Activated effector memory CD4-positive, alpha-beta T cell treated with Interleukin-2 at 50 U/mL for 16 hours (primary cell): ENCODE results near the gene OR51G1.
"Not testable (repeated sequence)": the region's sequence is repeated elsewhere in the genome, so short reads cannot be mapped to it uniquely, and the experiment has no call there.

Source experiments
- DNase-seq: peaks from one replicate; pipeline ENCODE4 v3.0.0-alpha.2; 2020

OR51G1 gene

GRCh38 chr11:4924239-4924638, at the start of gene OR51G1:
Gene OR51G1 (minus strand): TSS chr11:4924339. CDS start chr11:4924339, 0 bp downstream.
- DNase-seq: no peak

- no peak for DNase-seq
Observed at GRCh38 chr11:4962816-4963215, 38.7 kb upstream of the OR51G1 start.

GRCh38 chr11:4960877-4961276, 36.7 kb upstream of the OR51G1 start:
- DNase-seq: no peak

GRCh38 chr11:4957396-4957795, 33.3 kb upstream of the OR51G1 start:
- no peak for DNase-seq

- not testable (repeated sequence) for DNase-seq
Observed at GRCh38 chr11:4955613-4956012, 31.5 kb upstream of the OR51G1 start, which contains the start of gene OR51A2. Gene OR51A2 (minus strand): TSS chr11:4955713. CDS start chr11:4955713, 0 bp downstream.

GRCh38 chr11:4947505-4947904, 23.4 kb upstream of the OR51G1 start, which contains the start of gene OR51A4:
Gene OR51A4 (minus strand): TSS chr11:4947605. CDS start chr11:4947100, 505 bp downstream.
- no peak for DNase-seq

GRCh38 chr11:4936745-4937144, 12.6 kb upstream of the OR51G1 start:
- no peak for DNase-seq

GRCh38 chr11:4932751-4933150, 8.6 kb upstream of the OR51G1 start:
- no peak for DNase-seq

- DNase-seq: no peak
Observed at GRCh38 chr11:4926608-4927007, 2.5 kb upstream of the OR51G1 start.

GRCh38 chr11:4922304-4922703, 1.8 kb downstream of the OR51G1 start:
- DNase-seq: no peak

GRCh38 chr11:4921796-4922195, 2.3 kb downstream of the OR51G1 start:
- no peak for DNase-seq

- DNase-seq: no peak
Observed at GRCh38 chr11:4919250-4919649, 4.9 kb downstream of the OR51G1 start, which contains the start of gene OR51G2. Gene OR51G2 (minus strand): TSS chr11:4919350. CDS start chr11:4915663, 3,687 bp downstream.

GRCh38 chr11:4916581-4916980, 7.6 kb downstream of the OR51G1 start:
- no peak for DNase-seq

- no peak for DNase-seq
Observed at GRCh38 chr11:4903484-4903883, 20.7 kb downstream of the OR51G1 start, which contains the start of gene OR51A7. Gene OR51A7 (plus strand): TSS chr11:4903783. CDS start chr11:4907370, 3,587 bp downstream.

GRCh38 chr11:4891996-4892640, 32.0 kb downstream of the OR51G1 start:
- DNase-seq: no peak

- no peak for DNase-seq
Observed at GRCh38 chr11:4890279-4890678, 33.9 kb downstream of the OR51G1 start.

- no peak for DNase-seq
Observed at GRCh38 chr11:4887591-4887990, 36.5 kb downstream of the OR51G1 start.

- no peak for DNase-seq
Observed at GRCh38 chr11:4886186-4886585, 38.0 kb downstream of the OR51G1 start.

- no peak for DNase-seq
Observed at GRCh38 chr11:4884361-4884760, 39.8 kb downstream of the OR51G1 start.

GRCh38 chr11:4882543-4882942, 41.6 kb downstream of the OR51G1 start:
- no peak for DNase-seq

GRCh38 chr11:4881860-4882500, 42.2 kb downstream of the OR51G1 start, which contains the start of gene OR51T1:
Gene OR51T1 (plus strand): TSS chr11:4881900. CDS start chr11:4881900, 0 bp downstream.
- DNase-seq: no peak

- DNase-seq: no peak
Observed at GRCh38 chr11:4881188-4881587, 43.0 kb downstream of the OR51G1 start.
